AG04450 (cell line): ENCODE data around the gene RAB35. TPM values are rescaled to one million over a fixed set of nuclear protein-coding genes. Genes with fewer than 3 reads are reported as not detected.
A peak's percentile ranks its signal among the peaks of the same experiment; 100 is the strongest.

Experiments
- CTCF ChIA-PET: fragments of 300-600, 350-600 bp; formaldehyde crosslinking; extraction: SDS; loops from one replicate; lab custom pipeline; 2022; ENCODE audit warnings: antibody characterized with exemption, inconsistent platforms; lab: Charles Lee
- POLR2A ChIA-PET: fragments of 350-600 bp; formaldehyde crosslinking; extraction: SDS; loops from one replicate; lab custom pipeline; 2021; ENCODE audit warnings: antibody characterized with exemption, inconsistent platforms; lab: Yijun Ruan, JAX
- DNase-seq: peaks from one replicate; pipeline ENCODE4 v3.0.0-alpha.2; 2011; ENCODE audit warnings: low read depth, low spot score
- H3K27ac ChIP-seq: one replicate; pipeline ENCODE4 v1.5.1; 2012; ENCODE audit warnings: low read depth, low read length, control low read depth
- H3K27me3 ChIP-seq: one replicate; pipeline ENCODE4 v1.6.0; 2012; ENCODE audit warnings: low read length; ENCODE audit not compliant: control insufficient read depth, insufficient read depth
- H3K4me3 ChIP-seq: 2 replicates; pipeline ENCODE4 v1.5.1; 2011; ENCODE audit warnings: mild to moderate bottlenecking, low read depth, low read length, control low read depth
- H3K9me3 ChIP-seq: 2 replicates; pipeline ENCODE4 v1.5.1; 2012; ENCODE audit warnings: low read length; ENCODE audit not compliant: control insufficient read depth, insufficient read depth
- CTCF ChIP-seq: IDR thresholded peaks from 2 replicates; pipeline ENCODE4 v1.5.1; 2011; ENCODE audit warnings: low read depth, low read length, control low read depth, inconsistent platforms
- polyA minus RNA-seq: library from RNA; depleted of rRNA, polyadenylated mRNA; stranded (reverse); fragments of >200 nt; gene quantifications from 2 replicates; pipeline ENCODE4 v1.2.3, GENCODE V29; 2011; rRNA and poly(A)+ RNA removed
- polyA plus RNA-seq: library from polyadenylated mRNA; depleted of rRNA; stranded (reverse); fragments of >200 nt; gene quantifications from 2 replicates; pipeline ENCODE4 v1.2.3, GENCODE V29; 2011; rRNA removed

Gene RAB35
- polyA plus RNA-seq = 52.9 and 64.9 TPM in 2 replicates
- polyA minus RNA-seq = 84.4 and 106 TPM in 2 replicates

DNA sequence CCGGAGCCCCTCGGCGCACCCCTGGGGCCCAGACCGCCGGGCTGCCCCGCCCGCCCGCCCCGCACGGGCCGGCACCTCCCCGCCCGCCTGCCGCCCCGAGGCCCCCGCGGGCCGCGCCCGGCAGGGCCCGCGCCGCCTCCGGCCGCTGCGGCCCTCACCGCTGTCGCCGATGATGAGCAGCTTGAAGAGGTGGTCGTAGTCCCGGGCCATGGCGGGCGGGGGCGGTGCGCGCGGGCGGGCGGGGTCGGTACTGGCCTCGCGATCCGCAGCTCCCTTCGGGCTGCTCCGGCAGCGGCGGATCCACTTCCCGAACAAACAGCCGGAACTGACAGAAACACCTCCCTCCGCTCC is at the start of gene RAB35:
RAB35 (minus strand) TSS at position 313 of the 351 bp plus-strand sequence; CDS start at position 210, 103 bp downstream.
- TF ChIP-seq CTCF = no peak
- peak within 1 kb of the TSS; percentile 97 for H3K4me3 ChIP-seq
- no peaks in the 10 kb centered on the region for H3K27me3 ChIP-seq
- DNase-seq = no peak
- no peaks in the 10 kb centered on the region; the same call in 1 of the 2 replicates for H3K9me3 ChIP-seq
- peak within 1 kb of the TSS; percentile 93 for H3K27ac ChIP-seq
- ChIA-PET POLR2A (interaction anchor here (0.8 to 3.8 kb wide), 7 partner anchors 10 to 176 kb away, joined by 4 to 34 read pairs (median 6); partner anchors contain the start of genes RNU4-1, RNU4-2 and RPLP0), CTCF (interaction anchor here (0.6 to 0.8 kb wide), 2 partner anchors 19 to 85 kb away, joined by 3 to 4 read pairs; no protein-coding TSS in a partner anchor)

DNA sequence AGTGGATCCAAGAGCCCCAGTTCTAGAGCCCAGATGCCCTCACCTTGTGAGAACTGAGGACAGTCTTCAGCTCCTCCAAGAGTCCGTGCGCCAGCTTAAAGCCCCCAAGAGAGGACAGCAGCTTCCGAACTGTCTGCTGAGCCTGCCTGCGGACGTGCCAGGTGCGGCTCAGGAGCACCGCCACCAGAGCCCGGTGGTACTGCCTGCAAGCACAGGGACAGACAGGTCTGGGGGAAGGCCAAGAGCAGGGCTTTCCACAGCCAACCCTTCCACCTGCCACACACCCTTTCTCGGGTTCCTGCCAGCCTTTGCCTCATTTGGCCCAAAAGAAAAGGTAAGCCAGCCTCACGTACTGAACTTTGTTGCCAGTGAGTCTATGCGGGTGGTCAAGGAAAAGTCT is 47.7 kb upstream of the RAB35 start:
- no peak for TF ChIP-seq CTCF
- Histone ChIP-seq H3K9me3 (no peaks in the 10 kb centered on the region; the same call in 1 of the 2 replicates), H3K27ac (no peak overlapping the region), H3K4me3 (no peak overlapping the region), H3K27me3 (no peaks in the 10 kb centered on the region)
- DNase-seq = no peak
- POLR2A ChIA-PET = interaction anchor here (0.6 to 1.6 kb wide), 2 partner anchors 37 to 38 kb away, joined by 4 to 6 read pairs; partner anchors contain the start of gene RPLP0
- CTCF ChIA-PET = no interaction called here

DNA sequence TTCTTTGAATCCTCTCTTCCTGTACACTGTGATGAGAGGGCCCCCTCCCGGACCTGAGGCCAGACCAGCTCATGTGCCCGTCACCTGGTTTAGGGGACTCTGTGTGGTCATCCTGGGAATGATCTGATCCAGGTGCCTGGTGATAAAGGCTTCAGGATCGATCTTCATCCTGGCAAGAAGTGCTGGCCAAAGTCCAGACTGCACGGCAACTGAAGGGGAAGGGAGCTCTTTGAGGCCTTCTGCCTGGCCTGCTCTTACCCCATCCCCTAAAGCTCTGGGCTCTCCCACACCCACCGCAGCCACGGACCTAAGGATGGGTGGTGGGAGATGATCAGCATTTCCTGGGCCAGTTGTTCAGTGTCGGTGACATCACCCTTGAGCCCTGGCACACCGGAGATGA is 46.2 kb upstream of the RAB35 start:
- no peak overlapping the region for H3K4me3 ChIP-seq
- no peak for TF ChIP-seq CTCF
- no peak for DNase-seq
- no peak overlapping the region for H3K27ac ChIP-seq
- CTCF ChIA-PET = interaction anchor here (0.7 kb wide), 1 partner anchor 66 kb away, joined by 3 read pairs; no protein-coding TSS in a partner anchor
- POLR2A ChIA-PET = no interaction called here
- H3K27me3 ChIP-seq = no peaks in the 10 kb centered on the region
- no peaks in the 10 kb centered on the region; the same call in 1 of the 2 replicates for H3K9me3 ChIP-seq

DNA sequence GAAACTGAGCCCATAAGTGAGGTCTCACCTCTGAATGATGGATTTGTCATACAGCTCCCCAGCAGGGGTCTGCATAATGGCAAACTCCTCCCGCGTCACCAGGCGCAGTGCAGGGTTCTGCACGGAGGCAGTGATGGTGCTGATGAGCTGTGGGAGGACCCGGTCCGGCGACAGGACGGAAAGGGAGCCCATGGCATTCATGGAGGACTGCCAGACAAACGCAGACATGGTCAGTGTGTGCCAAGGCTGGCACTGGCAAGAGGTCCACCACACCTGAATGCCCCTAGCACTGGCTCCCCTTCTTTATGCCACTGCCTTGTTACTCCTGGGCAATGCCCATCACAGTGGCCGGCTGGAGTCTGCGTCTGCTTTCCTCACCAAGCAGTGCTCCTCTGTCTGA is 45.3 kb upstream of the RAB35 start:
- Histone ChIP-seq H3K27ac (no peak overlapping the region), H3K9me3 (no peaks in the 10 kb centered on the region; the same call in 1 of the 2 replicates), H3K27me3 (no peaks in the 10 kb centered on the region), H3K4me3 (no peak overlapping the region)
- no peak for DNase-seq
- TF ChIP-seq CTCF = no peak
- ChIA-PET POLR2A (interaction anchor here (0.8 to 1.2 kb wide), 4 partner anchors 12 to 39 kb away, joined by 3 to 10 read pairs (median 4); partner anchors contain the start of gene RPLP0), CTCF (no interaction called here)
